ENCODE measurements around the gene SARM1. TPM values are rescaled to one million over a fixed set of nuclear protein-coding genes. Genes with fewer than 3 reads are reported as not detected.
"Not testable (repeated sequence)": the region's sequence is repeated elsewhere in the genome, so short reads cannot be mapped to it uniquely, and the experiment has no call there.

The SARM1 gene
- total RNA-seq, 2 experiments from 2014 or later: 18.1 to 21.9 TPM

DNA sequence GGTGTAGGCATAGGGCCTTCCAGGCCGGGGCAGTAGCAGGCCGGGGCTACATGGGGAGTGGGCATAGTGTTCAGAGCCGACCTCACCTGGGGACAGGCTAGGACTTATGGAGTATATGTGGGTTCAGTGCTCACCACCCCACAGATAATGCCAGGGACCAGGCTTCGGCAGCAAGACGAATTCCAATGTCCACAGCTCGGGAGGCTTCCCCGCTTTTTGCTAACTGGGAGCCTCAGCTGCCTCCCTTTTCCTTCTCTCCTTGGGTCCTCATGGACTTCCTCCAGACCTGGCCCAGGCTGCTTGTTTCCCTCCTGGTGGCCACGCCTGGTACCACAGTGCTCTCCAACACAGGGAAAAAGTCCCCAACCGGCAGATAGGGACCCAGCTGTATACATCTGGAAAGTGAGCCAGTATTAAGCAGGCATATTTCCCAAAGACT lies 54.6 kb downstream of the SARM1 start:
- Mint-ChIP-seq H3K27ac (no peak overlapping the region), H3K36me3 (ENCODE audit: low read depth) (no peaks in the 10 kb centered on the region), H3K4me1 (no peaks in the 10 kb centered on the region), H3K27me3 (no peaks in the 10 kb centered on the region), H3K4me3 (no peak overlapping the region), H3K9me3 (ENCODE audit: low read depth) (no peaks in the 10 kb centered on the region)
- ChIA-PET POLR2A (no interaction called here), CTCF (interaction anchor here (0.5 to 1.1 kb wide), 2 partner anchors 24 to 90 kb away, joined by 3 read pairs; no protein-coding TSS in a partner anchor)
- intact Hi-C loops (cut with DNase I, micrococcal nuclease): no loop called here
- ATAC-seq (peak; percentile 51), DNase-seq (peak; percentile 22)

- intact Hi-C loops (cut with DNase I, micrococcal nuclease): no loop called here
- CTCF ChIA-PET: no interaction called here
- Mint-ChIP-seq H3K36me3 (ENCODE audit: low read depth) (no peaks in the 10 kb centered on the region), H3K4me1 (no peaks in the 10 kb centered on the region), H3K27me3 (peaks cover 5% of the 10 kb centered on the region), H3K4me3 (no peak overlapping the region), H3K27ac (no peak overlapping the region), H3K9me3 (ENCODE audit: low read depth) (no peaks in the 10 kb centered on the region)
- ATAC-seq (no peak), DNase-seq (no peak)
- POLR2A ChIA-PET: no interaction called here
Observed at GRCh38 chr17:28427371-28427770, 55.9 kb downstream of the SARM1 start.

GRCh38 chr17:28427982-28428381 lies 56.5 kb downstream of the SARM1 start:
- H3K4me1 Mint-ChIP-seq; ATAC-seq; POLR2A ChIA-PET; H3K27me3 Mint-ChIP-seq; H3K9me3 Mint-ChIP-seq (ENCODE audit: low read depth); H3K27ac Mint-ChIP-seq; intact Hi-C loops (cut with DNase I, micrococcal nuclease); H3K36me3 Mint-ChIP-seq (ENCODE audit: low read depth); H3K4me3 Mint-ChIP-seq; DNase-seq: not testable (repeated sequence)
- CTCF ChIA-PET: interaction anchor here (1.0 kb wide), 1 partner anchor 11 kb away, joined by 3 read pairs; no protein-coding TSS in a partner anchor

DNA sequence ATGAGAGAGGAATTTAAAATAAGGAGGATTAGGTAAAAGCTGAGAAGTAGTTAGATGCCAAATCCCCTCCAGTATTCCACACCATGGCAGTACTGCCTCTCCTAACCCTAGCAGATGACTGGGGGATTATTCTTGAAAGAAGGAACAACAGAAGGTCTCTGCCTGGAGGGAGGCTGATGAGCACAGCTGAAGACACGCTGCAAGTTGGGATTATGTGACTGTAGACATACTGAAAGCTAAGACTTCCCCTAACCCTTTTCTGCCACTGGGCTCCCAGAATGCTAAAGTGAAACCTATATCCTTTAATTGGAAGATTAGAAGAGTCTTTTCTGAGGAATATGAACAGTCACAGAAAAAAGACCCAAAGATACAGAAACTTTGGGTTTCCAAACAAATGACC lies 62.2 kb downstream of the SARM1 start:
- H3K27me3 Mint-ChIP-seq: peaks cover 16% of the 10 kb centered on the region
- H3K9me3 Mint-ChIP-seq (ENCODE audit: low read depth): no peaks in the 10 kb centered on the region
- H3K36me3 Mint-ChIP-seq (ENCODE audit: low read depth): no peaks in the 10 kb centered on the region
- ChIA-PET CTCF (interaction anchor here (0.6 kb wide), 2 partner anchors 9 to 379 kb away, joined by 3 read pairs; no protein-coding TSS in a partner anchor), POLR2A (interaction anchor here (0.6 kb wide), 1 partner anchor 363 kb away, joined by 4 read pairs; no protein-coding TSS in a partner anchor)
- ATAC-seq (no peak), DNase-seq (no peak)
- H3K4me3 Mint-ChIP-seq: no peak overlapping the region
- H3K27ac Mint-ChIP-seq: no peak overlapping the region
- intact Hi-C loops (cut with DNase I, micrococcal nuclease): no loop called here
- H3K4me1 Mint-ChIP-seq: no peaks in the 10 kb centered on the region

- H3K27ac Mint-ChIP-seq; ATAC-seq; intact Hi-C loops (cut with DNase I, micrococcal nuclease); H3K4me3 Mint-ChIP-seq; CTCF ChIA-PET; H3K36me3 Mint-ChIP-seq (ENCODE audit: low read depth); H3K9me3 Mint-ChIP-seq (ENCODE audit: low read depth); DNase-seq; H3K4me1 Mint-ChIP-seq: not testable (repeated sequence)
- POLR2A ChIA-PET: interaction anchor here (0.6 kb wide), 1 partner anchor 363 kb away, joined by 4 read pairs; no protein-coding TSS in a partner anchor
- peaks cover 16% of the 10 kb centered on the region for H3K27me3 Mint-ChIP-seq
Observed at GRCh38 chr17:28434326-28434725, 62.8 kb downstream of the SARM1 start.

DNA sequence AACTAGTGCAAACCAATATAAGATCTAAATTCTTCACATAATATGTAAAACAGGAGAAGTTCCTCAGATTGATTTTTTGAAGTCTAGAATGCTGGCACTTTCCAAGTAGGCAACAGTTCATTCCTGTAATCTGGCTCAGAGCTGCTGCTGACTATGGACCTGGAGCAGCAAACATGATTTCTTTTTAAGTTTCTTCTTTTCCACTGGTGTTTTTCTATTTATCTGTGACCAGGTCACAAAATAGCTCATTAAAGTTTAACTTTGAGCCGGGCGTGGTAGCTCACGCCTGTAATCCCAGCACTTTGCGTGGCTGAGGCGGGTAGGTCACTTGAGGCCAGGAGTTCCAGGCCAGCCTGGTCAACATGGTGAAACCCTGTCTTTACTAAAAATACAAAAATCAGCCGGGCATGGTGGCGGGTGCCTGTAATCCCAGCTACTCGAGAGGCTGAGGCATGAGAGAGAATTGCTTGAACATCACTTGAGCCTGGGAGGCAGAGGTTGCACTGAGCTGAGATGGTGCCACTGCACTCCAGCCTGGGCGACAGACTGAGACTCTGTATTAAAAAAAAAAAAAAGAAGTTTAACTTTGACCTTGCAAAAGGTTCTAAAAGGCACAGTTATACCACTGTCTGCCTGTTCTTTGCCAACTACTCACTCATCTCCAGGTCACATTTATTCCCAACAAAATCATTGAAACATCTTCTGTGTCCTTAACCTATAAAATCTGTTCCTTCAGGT lies 72.6 kb downstream of the SARM1 start:
- no peak overlapping the region for H3K4me3 Mint-ChIP-seq
- CTCF ChIA-PET: interaction anchor here (0.7 to 0.8 kb wide), 2 partner anchors 127 to 163 kb away, joined by 3 to 4 read pairs; no protein-coding TSS in a partner anchor
- no peaks in the 10 kb centered on the region for H3K4me1 Mint-ChIP-seq
- no peaks in the 10 kb centered on the region for H3K36me3 Mint-ChIP-seq (ENCODE audit: low read depth)
- ATAC-seq (no peak), DNase-seq (no peak)
- no peak overlapping the region for H3K27ac Mint-ChIP-seq
- intact Hi-C loops (cut with DNase I, micrococcal nuclease): no loop called here
- POLR2A ChIA-PET: no interaction called here
- H3K27me3 Mint-ChIP-seq: peaks cover 8% of the 10 kb centered on the region
- no peaks in the 10 kb centered on the region for H3K9me3 Mint-ChIP-seq (ENCODE audit: low read depth)

GRCh38 chr17:28446716-28447395 lies 75.4 kb downstream of the SARM1 start:
- no peak overlapping the region for H3K27ac Mint-ChIP-seq
- no peaks in the 10 kb centered on the region for H3K9me3 Mint-ChIP-seq (ENCODE audit: low read depth)
- DNase-seq (no peak), ATAC-seq (no peak)
- intact Hi-C loops (cut with DNase I, micrococcal nuclease): no loop called here
- peaks cover 8% of the 10 kb centered on the region for H3K27me3 Mint-ChIP-seq
- H3K36me3 Mint-ChIP-seq (ENCODE audit: low read depth): no peaks in the 10 kb centered on the region
- ChIA-PET POLR2A (no interaction called here), CTCF (no interaction called here)
- H3K4me3 Mint-ChIP-seq: no peak overlapping the region
- H3K4me1 Mint-ChIP-seq: no peaks in the 10 kb centered on the region

- DNase-seq (no peak), ATAC-seq (no peak)
- intact Hi-C loops (cut with DNase I, micrococcal nuclease): no loop called here
- Mint-ChIP-seq H3K27ac (no peak overlapping the region), H3K27me3 (peaks cover 8% of the 10 kb centered on the region), H3K4me3 (no peak overlapping the region), H3K36me3 (ENCODE audit: low read depth) (no peaks in the 10 kb centered on the region), H3K4me1 (no peaks in the 10 kb centered on the region), H3K9me3 (ENCODE audit: low read depth) (no peaks in the 10 kb centered on the region)
- ChIA-PET POLR2A (no interaction called here), CTCF (no interaction called here)
Observed at GRCh38 chr17:28447396-28447760, 75.9 kb downstream of the SARM1 start.

DNA sequence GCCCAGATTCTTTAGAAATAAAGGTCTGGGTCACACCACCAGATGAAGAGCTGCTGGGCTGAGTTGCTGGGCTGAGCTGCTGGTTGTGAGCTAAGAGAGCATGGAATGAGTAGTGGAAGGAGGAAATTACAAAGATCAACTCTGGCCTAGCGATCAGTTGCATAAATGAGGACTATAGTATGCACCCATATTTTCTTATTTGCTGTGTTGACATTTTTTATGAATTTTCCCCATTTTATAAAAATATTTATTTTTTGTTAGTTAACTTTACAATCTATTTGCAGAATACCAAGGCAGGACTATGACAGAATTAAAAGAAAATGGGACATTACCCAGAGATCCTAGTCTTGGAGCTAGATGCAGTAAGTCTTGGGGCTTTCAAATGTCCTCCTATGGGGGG lies 78.4 kb downstream of the SARM1 start:
- ATAC-seq (no peak), DNase-seq (no peak)
- intact Hi-C loops (cut with DNase I, micrococcal nuclease): no loop called here
- CTCF ChIA-PET: interaction anchor here (0.6 to 1.4 kb wide), 6 partner anchors 14 to 272 kb away, joined by 3 to 6 read pairs (median 4); no protein-coding TSS in a partner anchor
- Mint-ChIP-seq H3K36me3 (ENCODE audit: low read depth) (no peaks in the 10 kb centered on the region), H3K4me3 (no peak overlapping the region), H3K9me3 (ENCODE audit: low read depth) (no peaks in the 10 kb centered on the region), H3K27me3 (peaks cover 8% of the 10 kb centered on the region), H3K27ac (no peak overlapping the region), H3K4me1 (no peaks in the 10 kb centered on the region)
- POLR2A ChIA-PET: no interaction called here

Small RNA genes within 50 kb of the gene (microRNA-seq; reads per million reads assigned to microRNA genes)
- gene MIR4723 (ENCODE audit: borderline replicate concordance): 4.2 reads per million, percentile 10 among the genes with 10 or more reads in this experiment

Other genes with a start within 250 kb of the SARM1 start
- gene TMEM97, start 52.5 kb upstream of the SARM1 start, total RNA-seq: 10 to 100 TPM; 31.0 to 49.3 TPM
- gene IFT20, start 36.2 kb upstream of the SARM1 start, total RNA-seq: 10 to 100 TPM; 12.9 to 17.3 TPM
- 10 to 100 TPM; 25.5 to 26.1 TPM for gene TNFAIP1, start 35.9 kb upstream of the SARM1 start, total RNA-seq
- 10 to 100 TPM; 84.9 to 98.4 TPM for gene POLDIP2, start 14.2 kb upstream of the SARM1 start, total RNA-seq
- gene SEBOX, start 6.5 kb upstream of the SARM1 start, total RNA-seq: not detected
- gene VTN, start 1.4 kb upstream of the SARM1 start, total RNA-seq: under 1 TPM in 1 of 2 experiments, not detected in 1; 0.21 TPM
- 1 to 10 TPM; 3.0 to 4.0 TPM for gene SLC46A1, start 34.5 kb downstream of the SARM1 start, total RNA-seq
- gene SLC13A2, start 102.0 kb downstream of the SARM1 start, total RNA-seq: not detected
- gene FOXN1, start 134.7 kb downstream of the SARM1 start, total RNA-seq: not detected
- 10 to 100 TPM; 35.9 to 48.7 TPM for gene UNC119, start 180.9 kb downstream of the SARM1 start, total RNA-seq
- 10 to 100 TPM; 38.7 to 41.4 TPM for gene PIGS, start 199.8 kb downstream of the SARM1 start, total RNA-seq
- 100 to 1,000 TPM; 131 to 133 TPM for gene ALDOC, start 205.2 kb downstream of the SARM1 start, total RNA-seq
- 100 to 1,000 TPM; 142 to 165 TPM for gene SPAG5, start 227.3 kb downstream of the SARM1 start, total RNA-seq
- gene RSKR, start 242.5 kb downstream of the SARM1 start, total RNA-seq: 10 to 100 TPM; 17.6 to 21.4 TPM